ENCODE data around the gene CASK.

Gene CASK

GRCh38 chrX:41917517-41917916 lies 5.8 kb downstream of the CASK start:
- FAIRE-seq (no peak), DNase-seq (ENCODE audit: extremely low spot score, insufficient read length, low read depth) (no peak)

GRCh38 chrX:41913476-41913875 lies 9.9 kb downstream of the CASK start:
- DNase-seq (ENCODE audit: extremely low spot score, insufficient read length, low read depth) (no peak), FAIRE-seq (no peak)

GRCh38 chrX:41912923-41913322 lies 10.4 kb downstream of the CASK start:
- no peak for FAIRE-seq
- DNase-seq (ENCODE audit: extremely low spot score, insufficient read length, low read depth): no peak

- FAIRE-seq (no peak), DNase-seq (ENCODE audit: extremely low spot score, insufficient read length, low read depth) (no peak)
Observed at GRCh38 chrX:41909068-41909467, 14.3 kb downstream of the CASK start.

GRCh38 chrX:41906515-41907187 lies 16.7 kb downstream of the CASK start:
- FAIRE-seq (no peak), DNase-seq (ENCODE audit: extremely low spot score, insufficient read length, low read depth) (no peak)

- no peak for FAIRE-seq
- no peak for DNase-seq (ENCODE audit: extremely low spot score, insufficient read length, low read depth)
Observed at GRCh38 chrX:41903544-41903943, 19.8 kb downstream of the CASK start.

GRCh38 chrX:41900321-41900720 lies 23.0 kb downstream of the CASK start:
- FAIRE-seq: no peak
- no peak for DNase-seq (ENCODE audit: extremely low spot score, insufficient read length, low read depth)

- FAIRE-seq: no peak
- no peak for DNase-seq (ENCODE audit: extremely low spot score, insufficient read length, low read depth)
Observed at GRCh38 chrX:41895826-41896225, 27.5 kb downstream of the CASK start.

- no peak for FAIRE-seq
- DNase-seq (ENCODE audit: extremely low spot score, insufficient read length, low read depth): no peak
Observed at GRCh38 chrX:41890026-41890423, 33.3 kb downstream of the CASK start.

- FAIRE-seq (no peak), DNase-seq (ENCODE audit: extremely low spot score, insufficient read length, low read depth) (no peak)
Observed at GRCh38 chrX:41889317-41890025, 33.9 kb downstream of the CASK start.

- DNase-seq (ENCODE audit: extremely low spot score, insufficient read length, low read depth) (no peak), FAIRE-seq (no peak)
Observed at GRCh38 chrX:41887691-41888090, 35.7 kb downstream of the CASK start.

GRCh38 chrX:41885724-41886123 lies 37.6 kb downstream of the CASK start:
- FAIRE-seq (peak; percentile 42), DNase-seq (ENCODE audit: extremely low spot score, insufficient read length, low read depth) (no peak)

- DNase-seq (ENCODE audit: extremely low spot score, insufficient read length, low read depth) (no peak), FAIRE-seq (no peak)
Observed at GRCh38 chrX:41881166-41881565, 42.2 kb downstream of the CASK start.

GRCh38 chrX:41877167-41877566 lies 46.2 kb downstream of the CASK start:
- FAIRE-seq: no peak
- DNase-seq (ENCODE audit: extremely low spot score, insufficient read length, low read depth): no peak

GRCh38 chrX:41875142-41875541 lies 48.2 kb downstream of the CASK start:
- FAIRE-seq (no peak), DNase-seq (ENCODE audit: extremely low spot score, insufficient read length, low read depth) (no peak)

- DNase-seq (ENCODE audit: extremely low spot score, insufficient read length, low read depth): no peak
- FAIRE-seq: no peak
Observed at GRCh38 chrX:41870719-41871151, 52.6 kb downstream of the CASK start.

GRCh38 chrX:41868392-41868977 lies 54.9 kb downstream of the CASK start:
- FAIRE-seq: no peak
- no peak for DNase-seq (ENCODE audit: extremely low spot score, insufficient read length, low read depth)

GRCh38 chrX:41863343-41864203 lies 59.8 kb downstream of the CASK start:
- FAIRE-seq: no peak
- no peak for DNase-seq (ENCODE audit: extremely low spot score, insufficient read length, low read depth)

- FAIRE-seq (peak; percentile 74), DNase-seq (ENCODE audit: extremely low spot score, insufficient read length, low read depth) (no peak)
Observed at GRCh38 chrX:41862562-41863184, 60.7 kb downstream of the CASK start.

- FAIRE-seq (no peak), DNase-seq (ENCODE audit: extremely low spot score, insufficient read length, low read depth) (no peak)
Observed at GRCh38 chrX:41858161-41858775, 65.1 kb downstream of the CASK start.

Measured in GM18507 (cell line).